Type B pancreatic cell (in vitro differentiated cells): Measurements from ENCODE around the gene LRIT1. TPM values are rescaled to one million over a fixed set of nuclear protein-coding genes. Genes with fewer than 3 reads are reported as not detected.

ENCODE experiments used
- DNase-seq: peaks from one replicate; pipeline ENCODE4 v3.0.0; 2021; ENCODE audit warnings: mixed read lengths; ENCODE audit not compliant: unreplicated experiment; ENCODE audit errors: extremely low spot score
- H3K27ac Mint-ChIP-seq: 2 replicates; pipeline ENCODE4 v1.8.0; 2021; ENCODE audit warnings: mild to moderate bottlenecking, mixed read lengths
- H3K27me3 Mint-ChIP-seq: 2 replicates; pipeline ENCODE4 v1.8.0; 2021; ENCODE audit warnings: mixed read lengths
- H3K36me3 Mint-ChIP-seq: 2 replicates; pipeline ENCODE4 v1.8.0; 2021; ENCODE audit warnings: mixed read lengths
- H3K4me1 Mint-ChIP-seq: one replicate; pipeline ENCODE4 v1.8.0; 2021; ENCODE audit warnings: mixed read lengths; ENCODE audit not compliant: unreplicated experiment
- H3K4me3 Mint-ChIP-seq: 2 replicates; pipeline ENCODE4 v1.8.0; 2021; ENCODE audit warnings: mild to moderate bottlenecking, mixed read lengths
- H3K9me3 Mint-ChIP-seq: 2 replicates; pipeline ENCODE4 v1.8.0; 2021; ENCODE audit warnings: mixed read lengths
- CTCF ChIP-seq: fragments of 200-600 bp; sonication (generic); conservative IDR thresholded peaks from 2 replicates; pipeline ENCODE4 v1.5.0; 2021; ENCODE audit warnings: antibody characterized with exemption, mild to moderate bottlenecking
- total RNA-seq: library from RNA; stranded (reverse); gene quantifications from 2 replicates; pipeline ENCODE4 v1.2.1, GENCODE V29; 2021; ENCODE audit warnings: low replicate concordance

The LRIT1 gene
- total RNA-seq, 1 donor from 2014 or later = not detected

GRCh38 chr10:84244651-84245270 lies 3.4 kb upstream of the LRIT1 start, which contains the start of gene RGR:
RGR (plus strand) TSS chr10:84245053; CDS start chr10:84245091, 38 bp downstream.
- H3K27ac Mint-ChIP-seq = no peak within 1 kb of the TSS
- H3K4me3 Mint-ChIP-seq = no peak within 1 kb of the TSS
- no peaks in the 10 kb centered on the region for H3K9me3 Mint-ChIP-seq
- no peaks in the 10 kb centered on the region for H3K4me1 Mint-ChIP-seq
- H3K36me3 Mint-ChIP-seq = no peaks in the 10 kb centered on the region
- no peak for DNase-seq
- peaks cover 33% of the 10 kb centered on the region for H3K27me3 Mint-ChIP-seq
- TF ChIP-seq CTCF = no peak

GRCh38 chr10:84243759-84244158 lies 2.4 kb upstream of the LRIT1 start:
- no peaks in the 10 kb centered on the region for H3K36me3 Mint-ChIP-seq
- no peak for TF ChIP-seq CTCF
- DNase-seq = no peak
- no peak overlapping the region for H3K27ac Mint-ChIP-seq
- H3K4me1 Mint-ChIP-seq = no peaks in the 10 kb centered on the region
- H3K9me3 Mint-ChIP-seq = no peaks in the 10 kb centered on the region
- H3K4me3 Mint-ChIP-seq = no peak overlapping the region
- peaks cover 42% of the 10 kb centered on the region for H3K27me3 Mint-ChIP-seq

- no peak overlapping the region for H3K4me3 Mint-ChIP-seq
- TF ChIP-seq CTCF = no peak
Observed at GRCh38 chr10:84238909-84239308, 2.4 kb downstream of the LRIT1 start.

DNA sequence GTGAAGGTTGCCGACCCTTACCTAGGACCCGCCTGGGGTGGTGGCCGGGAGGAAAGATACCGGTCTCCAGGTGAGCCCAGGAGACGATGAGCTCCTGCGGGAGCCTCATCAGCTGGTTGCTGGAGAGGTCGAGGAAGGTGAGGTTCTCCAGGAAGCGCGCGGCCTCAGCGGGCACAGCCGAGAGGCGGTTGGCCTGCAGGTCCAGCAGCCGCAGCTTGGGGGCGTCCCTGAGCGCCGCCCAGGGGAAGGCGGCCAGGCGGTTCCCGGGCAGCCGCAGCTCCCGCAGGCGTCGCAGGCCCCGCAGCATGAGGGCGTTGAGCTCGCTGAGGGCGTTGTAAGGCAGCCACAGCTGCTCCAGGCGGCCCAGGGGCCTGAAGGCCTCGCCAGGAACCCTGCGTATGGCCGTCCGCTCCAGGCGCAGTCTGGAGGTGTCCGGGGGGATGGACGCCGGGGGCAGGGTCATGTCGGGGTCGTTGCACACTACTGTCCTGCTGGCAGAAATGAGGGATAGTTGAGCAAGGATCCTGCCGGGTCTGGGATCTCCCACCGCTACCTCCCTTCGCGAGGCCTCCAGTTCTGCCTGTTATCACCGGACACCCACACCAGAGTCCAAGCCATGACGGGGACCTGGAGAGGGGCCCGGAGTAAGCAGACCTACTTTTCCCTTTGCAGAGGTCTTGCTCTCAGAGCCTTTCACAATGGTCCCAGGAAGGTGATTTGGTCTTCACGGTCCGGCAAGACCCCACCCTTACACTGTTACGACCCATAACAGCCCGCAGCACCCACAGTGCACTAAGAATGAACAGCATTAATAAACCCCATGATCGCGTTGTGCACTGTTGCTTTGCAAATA lies 3.9 kb downstream of the LRIT1 start:
- peak; percentile 54 for TF ChIP-seq CTCF
- Mint-ChIP-seq H3K4me3 (no peak overlapping the region), H3K4me1 (no peaks in the 10 kb centered on the region), H3K9me3 (no peaks in the 10 kb centered on the region), H3K36me3 (no peaks in the 10 kb centered on the region), H3K27ac (no peak overlapping the region), H3K27me3 (peaks cover 43% of the 10 kb centered on the region)
- no peak for DNase-seq

More at GRCh38 chr10:84238909-84239308, 2.4 kb downstream of the LRIT1 start:
- Mint-ChIP-seq H3K27ac (no peak overlapping the region), H3K36me3 (no peaks in the 10 kb centered on the region), H3K9me3 (no peaks in the 10 kb centered on the region), H3K4me1 (no peaks in the 10 kb centered on the region), H3K27me3 (peaks cover 48% of the 10 kb centered on the region)
- no peak for DNase-seq

DNA sequence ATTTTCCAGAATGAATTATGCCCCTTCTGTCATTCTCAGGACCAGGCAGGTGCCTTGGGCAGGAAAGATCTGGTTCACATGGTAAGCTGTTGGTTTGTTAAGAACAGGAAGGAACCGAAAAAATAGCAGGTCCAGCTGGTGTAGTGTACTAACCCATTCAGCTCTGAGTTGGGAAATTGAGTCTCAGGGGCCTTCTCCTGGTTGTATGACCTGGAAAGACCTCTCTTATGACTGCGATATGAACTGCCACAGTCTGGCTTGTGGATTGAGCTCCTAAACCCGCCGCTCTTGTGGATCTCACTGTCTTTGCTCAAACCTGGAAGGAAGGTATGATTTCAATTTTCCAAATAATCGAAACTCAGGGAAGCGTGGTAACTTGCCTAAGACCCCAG lies 4.5 kb downstream of the LRIT1 start:
- Mint-ChIP-seq H3K27ac (no peak overlapping the region), H3K27me3 (peaks cover 43% of the 10 kb centered on the region), H3K9me3 (no peaks in the 10 kb centered on the region), H3K4me1 (no peaks in the 10 kb centered on the region), H3K36me3 (no peaks in the 10 kb centered on the region), H3K4me3 (no peak overlapping the region)
- DNase-seq = no peak
- no peak for TF ChIP-seq CTCF
